Skin epidermis (tissue), 12 donors: ENCODE results near the gene MYOC.
"Not testable (repeated sequence)": the region's sequence is repeated elsewhere in the genome, so short reads cannot be mapped to it uniquely, and the experiment has no call there.

ENCODE experiments used
- H3K27ac ChIP-seq, 21 experiments: fragments of 200-600 bp; sonication (generic) in 11 of 21; one replicate each; pipeline ENCODE4 v1.5.0; 2020; ENCODE audit warnings: mild to moderate bottlenecking in 3 of 21, inconsistent platforms in 2 of 21, moderate library complexity in 2 of 21
- H3K4me3 ChIP-seq, 7 experiments: fragments of 200-600 bp; sonication (generic) in 2 of 7; one replicate each; pipeline ENCODE4 v1.5.0; 2020; ENCODE audit warnings: inconsistent platforms in 2 of 7, mild to moderate bottlenecking in 2 of 7, moderate library complexity in 1 of 7

MYOC gene

GRCh38 chr1:171652234-171652822, at the start of gene MYOC:
MYOC (minus strand) TSS chr1:171652688; CDS start chr1:171652611, 77 bp downstream.
- H3K4me3 ChIP-seq = no peak within 1 kb of the TSS
- no peak within 1 kb of the TSS for H3K27ac ChIP-seq

GRCh38 chr1:171699531-171699930, 47.0 kb upstream of the MYOC start:
- Histone ChIP-seq H3K27ac (no peak overlapping the region), H3K4me3 (no peak overlapping the region)

- not testable (repeated sequence) for H3K4me3 ChIP-seq
Observed at GRCh38 chr1:171695772-171696171, 43.3 kb upstream of the MYOC start.

DNA sequence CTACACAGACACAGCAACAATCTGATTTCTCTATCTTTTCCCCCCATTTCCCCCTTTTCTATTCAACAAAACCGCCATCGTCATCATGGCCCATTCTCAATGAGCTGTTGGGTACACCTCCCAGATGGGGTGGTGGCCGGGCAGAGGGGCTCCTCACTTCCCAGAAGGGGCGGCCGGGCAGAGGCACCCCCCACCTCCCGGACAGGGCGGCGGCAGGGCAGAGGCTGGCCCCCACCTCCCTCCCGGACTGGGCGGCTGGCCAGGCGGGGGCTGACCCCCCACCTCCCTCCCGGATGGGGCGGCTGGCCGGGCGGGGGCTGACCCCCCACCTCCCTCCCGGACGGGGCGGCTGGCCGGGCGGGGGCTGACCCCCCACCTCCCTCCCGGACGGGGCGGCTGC, 41.1 kb upstream of the MYOC start:
- not testable (repeated sequence) for H3K27ac ChIP-seq, H3K4me3 ChIP-seq

More at GRCh38 chr1:171695772-171696171, 43.3 kb upstream of the MYOC start:
- not testable (repeated sequence) for H3K27ac ChIP-seq

DNA sequence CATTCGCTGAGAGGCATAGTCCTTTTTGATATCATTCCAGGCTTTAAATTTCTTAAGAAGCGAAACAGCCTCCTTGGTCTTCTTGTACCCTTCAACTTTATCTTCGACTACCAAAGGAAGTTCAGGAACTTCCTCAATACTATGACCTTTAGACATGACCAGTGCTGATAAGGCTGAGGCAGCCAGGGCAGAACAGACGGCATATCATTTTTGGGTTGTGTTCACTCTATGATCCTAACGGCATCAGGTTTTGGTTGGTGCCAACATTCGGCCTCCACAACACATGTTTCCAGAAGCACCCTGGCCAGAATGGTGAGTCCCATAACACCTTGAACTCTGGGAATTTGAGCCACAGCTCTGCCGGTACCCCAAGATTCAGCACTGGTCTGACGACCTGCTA, 31.4 kb upstream of the MYOC start:
- H3K27ac ChIP-seq = no peak overlapping the region
- no peak overlapping the region for H3K4me3 ChIP-seq

DNA sequence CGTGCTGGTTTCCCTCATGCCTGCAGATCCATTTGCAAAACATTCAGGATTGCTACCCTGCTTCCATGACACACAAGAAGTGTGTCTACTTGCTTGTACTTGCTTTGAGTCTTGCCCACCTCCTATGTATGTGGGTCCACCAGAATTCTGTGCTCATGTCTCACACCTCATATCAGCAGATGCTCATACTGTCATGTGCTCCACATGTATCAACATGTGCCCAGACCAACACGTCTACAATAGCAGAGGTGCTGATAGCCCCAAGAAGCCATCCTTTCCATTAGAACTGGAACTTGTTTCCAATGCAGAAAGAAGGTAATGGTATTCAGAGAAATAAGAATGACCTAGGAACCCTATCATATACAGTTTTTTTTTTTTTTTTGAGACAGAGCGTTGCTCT, 27.9 kb upstream of the MYOC start:
- H3K27ac ChIP-seq = no peak overlapping the region
- no peak overlapping the region for H3K4me3 ChIP-seq

- Histone ChIP-seq H3K4me3 (no peak overlapping the region), H3K27ac (no peak overlapping the region)
Observed at GRCh38 chr1:171676823-171677222, 24.3 kb upstream of the MYOC start.

- Histone ChIP-seq H3K4me3 (no peak overlapping the region), H3K27ac (peak overlapping the region in 4 of 21 experiments; percentile 13 to 55 (median 35))
Observed at GRCh38 chr1:171674431-171675405, 22.2 kb upstream of the MYOC start.

- Histone ChIP-seq H3K27ac (no peak overlapping the region), H3K4me3 (no peak overlapping the region)
Observed at GRCh38 chr1:171670739-171671138, 18.3 kb upstream of the MYOC start.

DNA sequence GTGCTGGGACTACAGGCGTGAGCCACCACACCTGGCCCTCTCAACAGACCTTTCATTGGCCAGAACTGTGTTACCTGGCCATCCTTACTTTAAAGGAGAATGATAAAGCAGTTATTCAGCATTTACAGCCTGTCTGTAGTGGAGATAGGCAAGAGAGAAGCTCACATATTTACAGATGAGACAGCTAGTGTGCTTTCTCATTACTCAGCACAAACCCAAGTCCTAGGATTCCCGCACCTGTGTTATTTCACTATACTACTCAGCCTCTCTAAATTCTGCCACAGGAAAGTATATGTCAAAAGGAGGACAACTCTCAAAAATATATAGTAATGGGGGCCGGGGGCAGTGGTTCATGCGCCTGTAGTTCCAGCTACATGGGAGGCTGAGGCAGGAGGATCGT, 15.9 kb upstream of the MYOC start:
- Histone ChIP-seq H3K27ac (no peak overlapping the region), H3K4me3 (no peak overlapping the region)

DNA sequence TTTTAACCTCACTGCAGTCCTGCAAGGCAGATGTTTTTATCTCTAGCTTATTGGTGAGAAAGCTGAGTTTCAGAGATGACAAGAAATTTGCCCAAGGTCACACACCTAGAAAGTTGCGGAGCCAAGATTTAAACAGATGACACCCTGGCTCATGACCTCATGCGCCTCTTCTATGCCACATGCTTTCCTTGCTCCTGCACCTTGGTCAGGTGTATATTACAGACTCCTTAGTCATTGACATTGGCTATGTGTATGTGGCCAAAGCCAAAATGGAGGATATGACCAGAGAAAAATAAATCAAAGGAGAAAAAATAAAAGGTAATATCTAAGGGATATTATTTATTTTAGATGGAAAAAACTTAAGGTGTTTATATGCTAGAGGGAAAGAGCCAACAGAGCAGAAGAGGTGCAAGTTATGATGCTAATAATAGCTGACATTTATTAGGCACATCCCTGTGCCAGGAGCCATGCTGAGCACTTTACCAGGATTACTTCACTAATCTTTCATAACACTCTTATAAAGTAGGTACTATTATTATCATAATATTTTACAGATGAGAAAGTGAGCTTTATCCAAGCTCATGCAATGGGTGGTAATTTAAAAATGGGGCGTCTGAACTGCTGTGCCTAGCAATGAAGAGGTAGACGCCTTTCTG, 13.8 kb upstream of the MYOC start:
- no peak overlapping the region for H3K27ac ChIP-seq

DNA sequence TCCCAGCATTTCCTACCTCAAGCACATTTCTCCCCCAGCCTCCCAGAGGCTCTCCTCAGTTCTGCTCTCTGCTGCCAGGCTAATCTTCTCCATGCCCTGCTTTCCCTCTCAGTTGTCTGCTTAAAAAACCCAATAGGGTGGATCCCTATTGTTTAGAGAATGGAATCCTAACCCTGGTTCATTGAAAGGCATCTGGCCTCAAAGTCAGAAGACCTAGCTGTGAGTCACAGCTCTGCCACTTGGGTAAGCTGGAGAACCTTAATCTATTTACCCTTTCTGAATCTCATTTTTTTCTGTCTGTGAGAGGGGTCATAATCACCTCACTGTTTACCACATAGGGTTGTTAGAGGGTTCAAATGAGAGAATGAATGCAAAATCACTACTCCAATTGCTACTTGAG, 12.5 kb upstream of the MYOC start:
- Histone ChIP-seq H3K4me3 (no peak overlapping the region), H3K27ac (peak overlapping the region in 2 of 21 experiments; percentile 34 to 49)

More for the DNA sequence above, 13.8 kb upstream of the MYOC start:
- H3K4me3 ChIP-seq = no peak overlapping the region

- Histone ChIP-seq H3K27ac (peak overlapping the region in 7 of 21 experiments; percentile 10 to 61 (median 34)), H3K4me3 (no peak overlapping the region)
Observed at GRCh38 chr1:171663854-171664575, 11.5 kb upstream of the MYOC start.

DNA sequence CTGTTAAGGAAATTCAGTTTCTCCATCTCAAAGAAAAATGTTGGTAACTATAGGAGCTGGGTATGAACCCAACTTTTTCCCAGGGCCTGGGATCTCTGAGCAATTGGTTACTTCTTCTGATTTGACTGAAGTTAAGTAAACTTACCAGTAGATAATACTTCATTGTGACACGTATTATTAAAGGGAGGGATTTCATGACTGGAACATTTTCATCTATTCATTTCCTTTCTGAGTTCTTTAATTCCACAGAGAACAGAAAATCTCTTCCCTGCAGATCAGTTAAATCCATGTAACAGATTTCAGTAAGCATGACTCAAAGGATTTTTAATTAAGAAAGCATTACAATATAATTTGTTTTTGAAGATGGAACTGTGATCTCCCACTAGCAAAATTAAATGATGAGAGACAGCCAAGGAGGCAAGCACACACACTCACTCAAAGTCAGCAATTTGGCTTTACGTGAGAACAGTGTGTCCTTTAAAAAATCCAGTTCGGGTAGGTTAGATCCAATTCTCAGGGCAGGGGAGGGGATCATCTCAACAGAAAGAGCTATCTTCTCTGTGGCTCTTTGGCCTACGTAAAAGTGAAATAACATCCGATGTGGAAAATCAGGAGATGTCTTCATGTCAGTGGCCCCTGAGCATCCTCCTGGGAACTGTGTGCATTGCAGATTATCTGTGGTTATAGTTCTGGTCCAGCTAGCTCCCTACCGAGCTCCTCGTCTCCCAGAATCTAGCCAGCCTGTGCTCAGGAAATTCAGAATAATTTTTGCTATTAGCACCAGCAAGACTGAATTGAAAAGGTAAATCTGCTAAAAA, 10.8 kb upstream of the MYOC start:
- H3K4me3 ChIP-seq = no peak overlapping the region
- peak overlapping the region in 6 of 21 experiments; percentile 10 to 47 (median 18) for H3K27ac ChIP-seq

GRCh38 chr1:171661076-171661650, 8.7 kb upstream of the MYOC start:
- no peak overlapping the region for H3K4me3 ChIP-seq
- H3K27ac ChIP-seq = no peak overlapping the region

- peak overlapping the region in 1 of 21 experiments; percentile 2 for H3K27ac ChIP-seq
- not testable (repeated sequence) for H3K4me3 ChIP-seq
Observed at GRCh38 chr1:171656206-171656605, 3.7 kb upstream of the MYOC start.

DNA sequence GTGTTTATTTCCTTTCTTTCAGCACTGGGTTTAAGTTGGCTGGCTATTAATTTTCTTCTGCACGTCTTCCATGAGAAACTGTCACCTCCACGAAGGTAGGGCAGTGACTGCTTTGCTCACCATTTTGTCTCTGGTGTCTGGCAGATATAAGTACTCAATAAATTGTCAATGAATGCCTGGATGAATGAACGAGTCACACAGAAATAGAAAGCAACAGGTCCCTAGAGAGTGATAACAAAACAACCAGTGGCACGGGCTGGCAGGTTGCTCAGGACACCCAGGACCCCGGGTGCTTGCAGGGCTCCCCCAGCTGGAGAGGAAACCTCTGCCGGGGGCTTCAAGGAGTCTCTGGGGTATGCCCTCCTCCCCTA, 3.2 kb upstream of the MYOC start:
- H3K27ac ChIP-seq = peak overlapping the region in 4 of 21 experiments; percentile 2 to 70 (median 18)
- H3K4me3 ChIP-seq = no peak overlapping the region

GRCh38 chr1:171654942-171655745, 2.7 kb upstream of the MYOC start:
- Histone ChIP-seq H3K27ac (peak overlapping the region in 14 of 21 experiments; percentile 11 to 70 (median 30)), H3K4me3 (no peak overlapping the region)
